Mucosa of rectum (tissue), 2 donors: Measurements from ENCODE around the gene NPAS3.

Experiments used
- H3K27ac ChIP-seq, 2 donors: one replicate each; pipeline ENCODE4 v1.7.0; 2013; ENCODE audit warnings: inconsistent platforms in 2 of 2, low read depth in 2 of 2, low read length in 2 of 2
- H3K27me3 ChIP-seq, 2 donors: one replicate each; pipeline ENCODE4 v1.7.0; 2013; ENCODE audit warnings: low read length in 2 of 2; ENCODE audit not compliant: control insufficient read depth in 2 of 2, insufficient read depth in 2 of 2
- H3K36me3 ChIP-seq, 2 donors: one replicate each; pipeline ENCODE4 v1.7.0; 2013; ENCODE audit warnings: low read length in 2 of 2; ENCODE audit not compliant: control insufficient read depth in 2 of 2, insufficient read depth in 2 of 2
- H3K4me1 ChIP-seq, 2 donors: one replicate each; pipeline ENCODE4 v1.7.0; 2013; ENCODE audit warnings: low read length in 2 of 2, mild to moderate bottlenecking in 1 of 2; ENCODE audit not compliant: control insufficient read depth in 2 of 2, insufficient read depth in 2 of 2
- H3K4me3 ChIP-seq, 2 donors: one replicate each; pipeline ENCODE4 v1.7.0; 2013; ENCODE audit warnings: low read length in 2 of 2
- H3K9ac ChIP-seq, 2 donors: one replicate each; pipeline ENCODE4 v1.7.0; 2013; ENCODE audit warnings: low read length in 2 of 2, low read depth in 1 of 2, mild to moderate bottlenecking in 1 of 2
- H3K9me3 ChIP-seq, 2 donors: one replicate each; pipeline ENCODE4 v1.7.0; 2013; ENCODE audit warnings: low read length in 2 of 2; ENCODE audit not compliant: control insufficient read depth in 2 of 2
- donor health status: healthy.
- donor health status: Normal muscosa, but diverticular disease.

The NPAS3 gene

GRCh38 chr14:33484264-33484663, 545.6 kb downstream of the NPAS3 start:
- no peak overlapping the region for H3K27ac ChIP-seq
- no peak overlapping the region for H3K9ac ChIP-seq
- no peaks in the 10 kb centered on the region for H3K27me3 ChIP-seq
- H3K9me3 ChIP-seq, result no peaks in the 10 kb centered on the region
- H3K36me3 ChIP-seq, result no peaks in the 10 kb centered on the region
- H3K4me1 ChIP-seq, result no peaks in the 10 kb centered on the region
- no peak overlapping the region for H3K4me3 ChIP-seq

GRCh38 chr14:33486332-33486890, 547.7 kb downstream of the NPAS3 start:
- no peak overlapping the region for H3K27ac ChIP-seq
- H3K4me1 ChIP-seq, result no peaks in the 10 kb centered on the region
- no peaks in the 10 kb centered on the region for H3K27me3 ChIP-seq
- H3K9ac ChIP-seq, result no peak overlapping the region
- H3K36me3 ChIP-seq, result no peaks in the 10 kb centered on the region
- no peaks in the 10 kb centered on the region for H3K9me3 ChIP-seq
- H3K4me3 ChIP-seq, result no peak overlapping the region

- H3K27ac ChIP-seq, result no peak overlapping the region
Observed at GRCh38 chr14:33488582-33488981, 549.9 kb downstream of the NPAS3 start.

GRCh38 chr14:33490555-33490954, 551.9 kb downstream of the NPAS3 start:
- Histone ChIP-seq H3K9ac (no peak overlapping the region), H3K36me3 (no peaks in the 10 kb centered on the region), H3K4me3 (no peak overlapping the region), H3K4me1 (no peaks in the 10 kb centered on the region), H3K27ac (no peak overlapping the region), H3K9me3 (no peaks in the 10 kb centered on the region), H3K27me3 (no peaks in the 10 kb centered on the region)

More at GRCh38 chr14:33488582-33488981, 549.9 kb downstream of the NPAS3 start:
- Histone ChIP-seq H3K9me3 (no peaks in the 10 kb centered on the region), H3K4me3 (no peak overlapping the region), H3K27me3 (no peaks in the 10 kb centered on the region), H3K9ac (no peak overlapping the region), H3K36me3 (no peaks in the 10 kb centered on the region), H3K4me1 (no peaks in the 10 kb centered on the region)

GRCh38 chr14:33491112-33491511, 552.4 kb downstream of the NPAS3 start:
- no peak overlapping the region for H3K9ac ChIP-seq

GRCh38 chr14:33492491-33492890, 553.8 kb downstream of the NPAS3 start:
- Histone ChIP-seq H3K4me1 (no peaks in the 10 kb centered on the region), H3K9me3 (no peaks in the 10 kb centered on the region), H3K9ac (no peak overlapping the region), H3K4me3 (no peak overlapping the region), H3K27me3 (no peaks in the 10 kb centered on the region), H3K36me3 (no peaks in the 10 kb centered on the region), H3K27ac (no peak overlapping the region)

More at GRCh38 chr14:33491112-33491511, 552.4 kb downstream of the NPAS3 start:
- H3K27me3 ChIP-seq, result no peaks in the 10 kb centered on the region
- H3K9me3 ChIP-seq, result no peaks in the 10 kb centered on the region
- H3K36me3 ChIP-seq, result no peaks in the 10 kb centered on the region
- no peaks in the 10 kb centered on the region for H3K4me1 ChIP-seq
- H3K27ac ChIP-seq, result no peak overlapping the region
- no peak overlapping the region for H3K4me3 ChIP-seq

GRCh38 chr14:33493266-33493665, 554.6 kb downstream of the NPAS3 start:
- Histone ChIP-seq H3K9ac (no peak overlapping the region), H3K9me3 (no peaks in the 10 kb centered on the region), H3K4me3 (no peak overlapping the region), H3K27ac (no peak overlapping the region), H3K27me3 (no peaks in the 10 kb centered on the region), H3K36me3 (no peaks in the 10 kb centered on the region), H3K4me1 (no peaks in the 10 kb centered on the region)

- no peaks in the 10 kb centered on the region for H3K36me3 ChIP-seq
- no peaks in the 10 kb centered on the region for H3K4me1 ChIP-seq
- no peaks in the 10 kb centered on the region for H3K27me3 ChIP-seq
- no peak overlapping the region for H3K4me3 ChIP-seq
- H3K9ac ChIP-seq, result no peak overlapping the region
- no peaks in the 10 kb centered on the region for H3K9me3 ChIP-seq
- no peak overlapping the region for H3K27ac ChIP-seq
Observed at GRCh38 chr14:33493990-33494389, 555.3 kb downstream of the NPAS3 start.

- Histone ChIP-seq H3K9me3 (no peaks in the 10 kb centered on the region), H3K36me3 (no peaks in the 10 kb centered on the region), H3K4me1 (no peaks in the 10 kb centered on the region), H3K4me3 (no peak overlapping the region), H3K27me3 (no peaks in the 10 kb centered on the region), H3K9ac (no peak overlapping the region), H3K27ac (no peak overlapping the region)
Observed at GRCh38 chr14:33499687-33500086, 561.0 kb downstream of the NPAS3 start.

GRCh38 chr14:33504246-33505099, 565.8 kb downstream of the NPAS3 start:
- H3K9me3 ChIP-seq, result no peaks in the 10 kb centered on the region
- no peak overlapping the region for H3K9ac ChIP-seq
- no peaks in the 10 kb centered on the region for H3K36me3 ChIP-seq
- H3K27ac ChIP-seq, result no peak overlapping the region
- no peaks in the 10 kb centered on the region for H3K27me3 ChIP-seq
- H3K4me1 ChIP-seq, result peaks cover 0 to 8% of the 10 kb centered on the region in 2 donors
- H3K4me3 ChIP-seq, result no peak overlapping the region
